Islet of Langerhans (tissue), 1 donor: ENCODE results near the gene SLC6A11.

Experiments
- FAIRE-seq: peaks from one replicate; lab custom pipeline; 2011; peaks lifted over from hg19 to GRCh38; lab: Jason Lieb, UNC

The SLC6A11 gene

GRCh38 chr3:10888518-10889090, 72.6 kb downstream of the SLC6A11 start:
- no peak for FAIRE-seq

GRCh38 chr3:10889206-10889960, 73.4 kb downstream of the SLC6A11 start:
- no peak for FAIRE-seq

GRCh38 chr3:10890665-10891064, 74.6 kb downstream of the SLC6A11 start:
- FAIRE-seq, result no peak

- FAIRE-seq, result no peak
These were observed 76.6 kb downstream of the SLC6A11 start for GRCh38 chr3:10892622-10893021.

GRCh38 chr3:10901296-10901945, 85.4 kb downstream of the SLC6A11 start:
- FAIRE-seq, result no peak

GRCh38 chr3:10907262-10907661, 91.2 kb downstream of the SLC6A11 start:
- no peak for FAIRE-seq

- FAIRE-seq, result no peak
These were observed 94.3 kb downstream of the SLC6A11 start for GRCh38 chr3:10910367-10910766.

- FAIRE-seq, result no peak
These were observed 95.4 kb downstream of the SLC6A11 start for GRCh38 chr3:10911350-10912002.

GRCh38 chr3:10912786-10913185, 96.8 kb downstream of the SLC6A11 start:
- FAIRE-seq, result no peak

GRCh38 chr3:10915376-10915775, 99.3 kb downstream of the SLC6A11 start:
- FAIRE-seq, result no peak

- no peak for FAIRE-seq
These were observed 101.1 kb downstream of the SLC6A11 start for GRCh38 chr3:10917176-10917575.

- no peak for FAIRE-seq
These were observed 102.0 kb downstream of the SLC6A11 start for GRCh38 chr3:10918011-10918410.

GRCh38 chr3:10919636-10920035, 103.6 kb downstream of the SLC6A11 start:
- no peak for FAIRE-seq

- no peak for FAIRE-seq
These were observed 109.6 kb downstream of the SLC6A11 start for GRCh38 chr3:10925436-10926255.

GRCh38 chr3:10926256-10926810, 110.3 kb downstream of the SLC6A11 start:
- FAIRE-seq, result no peak

- no peak for FAIRE-seq
These were observed 110.9 kb downstream of the SLC6A11 start for GRCh38 chr3:10926811-10927521.

- no peak for FAIRE-seq
These were observed 111.5 kb downstream of the SLC6A11 start for GRCh38 chr3:10927551-10927950.

- FAIRE-seq, result no peak
These were observed 112.5 kb downstream of the SLC6A11 start for GRCh38 chr3:10928407-10928960.

- FAIRE-seq, result no peak
These were observed 113.0 kb downstream of the SLC6A11 start for GRCh38 chr3:10928961-10929471.

GRCh38 chr3:10929978-10930665, 114.1 kb downstream of the SLC6A11 start:
- FAIRE-seq, result no peak
